Endothelial cell of hepatic sinusoid (primary cell): Measurements from ENCODE around the gene MCF2L2.
"Not testable (repeated sequence)": the region's sequence is repeated elsewhere in the genome, so short reads cannot be mapped to it uniquely, and the experiment has no call there.

Source experiments
- in situ Hi-C: cut with HindIII; loops from 2 replicates; pipeline ENCODE4 v1.10.0; 2017; ENCODE audit warnings: low sequenced_read_pairs

MCF2L2 gene

GRCh38 chr3:183182732-183183610, 245.4 kb downstream of the MCF2L2 start:
- in situ Hi-C loops: no loop called here

- in situ Hi-C loops: no loop called here
Observed at GRCh38 chr3:183182073-183182472, 246.3 kb downstream of the MCF2L2 start.

- in situ Hi-C loops: no loop called here
Observed at GRCh38 chr3:183181606-183182005, 246.8 kb downstream of the MCF2L2 start.

- in situ Hi-C loops: no loop called here
Observed at GRCh38 chr3:183180784-183181295, 247.6 kb downstream of the MCF2L2 start.

DNA sequence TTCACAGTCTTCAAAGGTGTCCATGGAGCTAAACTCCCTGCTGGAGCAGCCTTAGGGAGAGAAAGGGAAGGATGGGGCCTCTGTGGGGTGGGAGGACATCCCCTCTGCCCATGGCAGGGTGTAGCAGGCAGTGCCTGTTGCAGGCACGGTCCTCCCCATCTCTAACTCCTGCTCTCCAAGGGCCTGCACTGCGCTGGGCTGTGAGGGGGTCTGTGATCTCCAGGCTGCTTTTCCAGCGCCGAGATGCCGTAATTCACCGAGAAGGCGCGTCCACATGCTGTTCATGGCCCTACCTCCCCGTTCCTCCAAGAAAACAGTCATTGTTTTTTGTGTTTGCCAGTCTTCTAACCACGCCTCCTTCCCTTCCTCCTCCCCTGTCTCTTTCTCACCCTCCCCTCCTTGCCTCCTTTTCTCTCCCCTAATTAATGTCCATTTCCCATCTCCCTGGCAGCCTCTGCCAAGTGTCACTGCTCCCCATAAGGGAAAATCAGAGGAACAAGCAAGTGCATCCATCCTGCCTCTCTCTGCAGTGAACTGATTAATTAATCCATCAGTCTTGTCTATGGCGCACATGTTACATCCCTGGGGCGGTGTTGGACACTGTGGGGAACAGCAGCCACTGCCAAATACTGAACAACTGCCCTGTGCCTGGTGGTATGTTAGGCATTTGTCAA, 248.2 kb downstream of the MCF2L2 start:
- in situ Hi-C loops: no loop called here

- in situ Hi-C loops: loop anchor here (5.0 kb wide), 1 partner anchor 57 kb away; no protein-coding TSS in a partner anchor
Observed at GRCh38 chr3:183179550-183179908, 248.9 kb downstream of the MCF2L2 start.

GRCh38 chr3:183178833-183179549, 249.4 kb downstream of the MCF2L2 start:
- in situ Hi-C loops: loop anchor here (5.0 kb wide), 1 partner anchor 57 kb away; no protein-coding TSS in a partner anchor

DNA sequence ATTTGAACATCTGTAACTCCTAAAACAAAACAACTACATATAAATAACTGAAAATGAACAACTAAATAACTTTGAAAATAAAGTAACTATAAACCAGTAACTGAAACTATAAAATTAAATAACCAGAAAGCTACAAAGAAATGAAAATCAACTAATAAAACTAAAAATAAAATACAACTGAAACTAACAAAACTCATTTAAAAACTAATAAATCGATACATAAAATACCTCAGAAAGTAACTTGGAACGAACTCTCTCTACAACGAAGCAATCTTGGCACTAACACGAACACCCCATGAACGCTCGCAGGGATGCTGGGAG, 249.9 kb downstream of the MCF2L2 start:
- in situ Hi-C loops: loop anchor here (5.0 kb wide), 1 partner anchor 56 kb away; no protein-coding TSS in a partner anchor

DNA sequence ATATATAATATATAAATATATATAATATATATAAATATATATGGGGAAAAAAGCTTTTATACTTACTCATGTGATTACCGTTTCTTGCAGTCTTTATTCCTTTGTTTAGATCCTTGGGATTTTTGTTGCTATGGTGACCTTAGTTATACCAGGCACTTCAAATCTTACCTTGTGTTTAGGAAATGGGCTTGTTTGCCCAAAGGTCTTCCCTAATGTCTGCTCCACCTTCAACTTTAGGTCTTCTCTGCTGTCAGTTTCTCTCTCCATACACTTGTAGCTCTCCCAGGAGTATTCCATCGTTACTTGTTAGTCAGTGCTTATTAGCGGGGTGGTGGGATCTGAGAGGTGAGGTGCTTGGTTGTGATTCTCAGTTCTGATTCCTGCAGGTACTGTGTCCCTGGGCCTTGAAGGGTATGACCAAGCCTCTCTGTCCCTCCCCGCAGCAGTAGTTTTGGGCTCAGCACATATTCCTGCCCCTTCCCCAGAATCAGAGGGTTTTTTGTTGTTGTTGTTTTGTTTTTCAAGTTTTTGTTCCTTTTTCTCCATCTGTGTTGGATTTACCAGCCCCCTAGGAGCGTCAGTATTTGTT, 256.3 kb downstream of the MCF2L2 start:
- in situ Hi-C loops: no loop called here

GRCh38 chr3:183167975-183168374, 260.4 kb downstream of the MCF2L2 start:
- in situ Hi-C loops: not testable (repeated sequence)

GRCh38 chr3:183163563-183163962, 264.9 kb downstream of the MCF2L2 start:
- in situ Hi-C loops: no loop called here

DNA sequence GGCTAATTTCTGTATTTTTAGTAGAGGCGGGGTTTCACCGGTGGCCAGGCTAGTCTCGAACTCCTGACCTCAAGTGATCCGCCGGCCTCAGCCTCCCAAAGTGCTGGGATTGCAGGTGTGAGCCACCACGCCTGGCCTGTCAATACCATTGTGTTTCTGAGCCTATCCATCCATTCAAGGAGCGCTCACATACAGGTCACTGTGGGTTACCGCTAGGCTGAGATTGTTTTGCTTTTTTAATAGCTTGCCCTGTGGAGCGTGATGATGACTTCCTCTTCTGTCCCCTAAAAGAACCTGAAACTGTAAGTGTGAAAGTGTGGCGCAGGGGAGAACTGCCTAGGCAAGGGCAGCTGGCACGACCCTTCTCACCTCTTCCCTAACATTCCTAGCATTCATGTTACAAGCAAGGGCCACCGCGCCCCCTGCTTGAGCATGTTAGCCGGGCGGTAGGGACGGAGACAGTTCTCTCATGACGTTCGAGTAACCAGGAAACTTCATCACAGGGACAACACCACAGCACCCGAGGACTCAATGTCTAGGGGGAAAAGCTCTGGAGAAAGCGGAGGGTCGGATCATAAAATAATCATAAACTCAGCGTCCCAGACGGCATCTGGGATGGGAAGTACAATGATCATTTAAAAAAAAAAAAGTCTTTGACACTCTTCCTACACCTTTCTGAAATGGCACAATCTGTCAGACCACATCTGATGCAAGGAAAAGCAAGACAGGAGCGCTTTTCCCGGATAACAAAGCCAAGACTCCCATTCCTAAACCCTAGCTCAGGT, 266.7 kb downstream of the MCF2L2 start:
- in situ Hi-C loops: no loop called here

DNA sequence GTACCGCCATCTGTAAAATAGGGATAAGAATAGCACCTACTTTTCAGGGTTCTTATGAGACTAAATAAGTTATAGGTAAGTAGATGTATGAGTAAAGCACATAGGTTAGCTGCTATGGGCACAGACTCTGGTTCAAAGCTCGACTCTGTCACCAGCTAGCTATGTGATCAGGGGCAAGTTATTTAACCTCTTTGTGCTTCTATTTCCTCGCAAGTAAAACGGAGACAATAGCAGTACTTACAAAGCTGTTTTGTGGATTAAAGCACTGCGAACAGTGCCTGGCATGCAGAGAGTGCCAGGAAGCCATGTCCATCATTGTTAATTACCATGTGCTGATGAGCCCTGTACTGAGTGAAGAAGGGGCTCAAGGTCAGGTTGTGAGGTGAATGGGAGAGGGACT, 267.8 kb downstream of the MCF2L2 start:
- in situ Hi-C loops: no loop called here

DNA sequence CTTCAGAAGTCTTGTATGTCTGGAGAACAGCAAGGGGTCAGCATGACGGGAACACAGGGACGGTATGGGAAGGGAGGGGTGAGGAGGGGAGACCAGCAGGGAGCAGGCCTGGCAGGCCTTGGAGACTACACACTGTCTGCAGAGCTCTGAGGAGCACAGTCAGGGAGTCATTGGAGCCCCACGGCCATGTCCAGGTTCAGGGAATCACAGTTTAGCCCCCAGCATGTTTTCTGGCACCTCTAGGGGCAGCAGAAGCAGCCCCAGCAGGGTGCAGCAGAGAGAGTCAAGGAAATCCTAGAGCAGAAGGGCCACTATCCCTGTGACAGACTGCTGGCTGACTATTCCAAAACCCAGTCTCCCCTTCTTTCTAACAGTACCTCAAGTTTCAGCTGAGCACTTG, 269.1 kb downstream of the MCF2L2 start:
- in situ Hi-C loops: no loop called here

GRCh38 chr3:183158551-183159006, 269.8 kb downstream of the MCF2L2 start:
- in situ Hi-C loops: no loop called here

DNA sequence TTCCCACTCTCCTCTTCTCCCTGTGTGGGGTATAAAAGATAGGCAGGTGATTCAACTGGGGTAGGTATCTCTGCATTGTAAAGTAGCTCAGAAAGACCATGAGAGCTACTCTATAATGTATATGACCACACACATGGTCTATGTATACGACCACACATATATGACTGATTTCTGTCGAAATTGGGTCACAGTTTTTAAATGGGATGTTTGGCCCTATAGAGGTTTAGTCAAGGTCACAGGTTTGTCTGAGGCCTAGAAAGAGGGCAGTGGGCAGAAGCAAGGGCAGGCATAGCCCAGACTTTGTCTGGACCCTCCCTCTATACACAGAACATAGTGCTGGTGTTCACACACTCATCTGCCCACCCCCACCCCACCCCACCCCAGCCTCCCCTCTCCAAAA, 270.3 kb downstream of the MCF2L2 start:
- in situ Hi-C loops: no loop called here

DNA sequence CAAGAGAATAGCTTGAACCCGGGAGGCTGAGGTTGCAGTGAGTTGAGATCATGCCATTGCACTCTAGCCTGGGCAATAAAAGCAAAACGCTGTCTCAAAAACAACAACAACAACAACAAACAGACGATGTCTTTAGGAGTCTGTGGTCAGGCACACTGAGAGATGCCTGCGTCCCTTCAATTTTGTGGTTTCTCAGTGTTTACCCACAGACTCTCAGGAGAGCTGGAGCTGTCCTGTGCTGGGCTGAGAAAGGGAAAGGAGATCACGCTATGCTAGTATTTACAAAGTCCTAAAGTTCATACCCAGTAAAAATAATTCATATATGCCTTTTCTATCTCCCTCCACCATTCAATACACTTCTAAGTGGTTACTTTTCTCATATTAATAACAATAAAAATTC, 272.2 kb downstream of the MCF2L2 start:
- in situ Hi-C loops: no loop called here

DNA sequence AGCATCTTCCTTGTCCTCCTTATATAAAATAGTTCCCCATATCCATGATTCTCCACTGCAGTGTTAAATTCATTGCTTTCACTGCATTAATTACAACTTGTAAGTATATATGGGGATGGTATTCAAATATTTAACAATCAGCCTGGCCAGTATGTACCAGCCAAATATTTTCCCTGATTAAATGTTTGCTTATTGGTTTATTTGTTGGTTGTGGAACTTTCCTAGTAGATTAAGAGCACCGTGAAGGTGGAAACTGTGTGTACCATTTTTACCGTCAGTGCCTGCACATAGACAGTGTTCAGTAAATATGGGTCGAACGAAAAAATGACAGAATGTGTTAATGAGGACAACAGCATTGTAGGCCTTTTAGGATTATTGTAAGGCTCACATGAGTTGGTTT, 272.9 kb downstream of the MCF2L2 start:
- in situ Hi-C loops: no loop called here

- in situ Hi-C loops: no loop called here
Observed at GRCh38 chr3:183153210-183153950, 275.0 kb downstream of the MCF2L2 start.
